ENCODE data around the gene SLC39A2. TPM values are rescaled to one million over a fixed set of nuclear protein-coding genes. Genes with fewer than 3 reads are reported as not detected.

The SLC39A2 gene
- total RNA-seq, 2 donors from 2014 or later: 1.2 to 3.0 TPM

- Histone ChIP-seq H3K27ac (peak overlapping the region; percentile 37), H3K4me1 (peaks cover 5% of the 10 kb centered on the region), H3K9ac (ENCODE audit: low read depth in 2 of 2, low read length in 2 of 2) (peak overlapping the region in 1 of 2 donors; percentile 16), H3K4me3 (no peak overlapping the region), H3K27me3 (no peaks in the 10 kb centered on the region), H3K9me3 (no peaks in the 10 kb centered on the region), H3K36me3 (no peaks in the 10 kb centered on the region)
- intact Hi-C loops (cut with DNase I): no loop called here
- no peak for DNase-seq
- no peak for TF ChIP-seq CTCF (IDR thresholded peaks at IDR 0.05)
Measured at GRCh38 chr14:21043974-21044618, 45.0 kb downstream of the SLC39A2 start.

GRCh38 chr14:21047378-21047781 lies 48.3 kb downstream of the SLC39A2 start:
- Histone ChIP-seq H3K27ac (no peak overlapping the region), H3K9ac (ENCODE audit: low read depth in 2 of 2, low read length in 2 of 2) (no peak overlapping the region), H3K27me3 (no peaks in the 10 kb centered on the region), H3K36me3 (no peaks in the 10 kb centered on the region), H3K4me3 (no peak overlapping the region), H3K4me1 (no peaks in the 10 kb centered on the region), H3K9me3 (no peaks in the 10 kb centered on the region)
- DNase-seq: no peak
- no peak for TF ChIP-seq CTCF (IDR thresholded peaks at IDR 0.05)
- intact Hi-C loops (cut with DNase I): loop anchor here (2.0 kb wide), 1 partner anchor 35 kb away; no protein-coding TSS in a partner anchor

GRCh38 chr14:21048638-21049037 lies 49.5 kb downstream of the SLC39A2 start:
- Histone ChIP-seq H3K4me1 (no peaks in the 10 kb centered on the region), H3K9me3 (no peaks in the 10 kb centered on the region), H3K27me3 (no peaks in the 10 kb centered on the region), H3K36me3 (no peaks in the 10 kb centered on the region), H3K9ac (ENCODE audit: low read depth in 2 of 2, low read length in 2 of 2) (no peak overlapping the region), H3K27ac (no peak overlapping the region), H3K4me3 (no peak overlapping the region)
- no peak for DNase-seq
- intact Hi-C loops (cut with DNase I): no loop called here
- no peak for TF ChIP-seq CTCF (IDR thresholded peaks at IDR 0.05)

GRCh38 chr14:21049271-21049673 lies 50.2 kb downstream of the SLC39A2 start:
- Histone ChIP-seq H3K36me3 (no peaks in the 10 kb centered on the region), H3K27ac (no peak overlapping the region), H3K9me3 (no peaks in the 10 kb centered on the region), H3K4me1 (no peaks in the 10 kb centered on the region), H3K4me3 (no peak overlapping the region), H3K27me3 (no peaks in the 10 kb centered on the region), H3K9ac (ENCODE audit: low read depth in 2 of 2, low read length in 2 of 2) (no peak overlapping the region)
- no peak for DNase-seq
- intact Hi-C loops (cut with DNase I): no loop called here
- TF ChIP-seq CTCF (IDR thresholded peaks at IDR 0.05): no peak

- intact Hi-C loops (cut with DNase I): no loop called here
- no peak for TF ChIP-seq CTCF (IDR thresholded peaks at IDR 0.05)
- H3K9ac ChIP-seq (ENCODE audit: low read depth in 2 of 2, low read length in 2 of 2): no peak overlapping the region
Measured at GRCh38 chr14:21050597-21050996, 51.5 kb downstream of the SLC39A2 start.

More at GRCh38 chr14:21050597-21050996, 51.5 kb downstream of the SLC39A2 start:
- H3K4me1 ChIP-seq: peaks cover 8% of the 10 kb centered on the region
- H3K27ac ChIP-seq: no peak overlapping the region
- no peak overlapping the region for H3K4me3 ChIP-seq
- no peaks in the 10 kb centered on the region for H3K36me3 ChIP-seq
- no peaks in the 10 kb centered on the region for H3K9me3 ChIP-seq
- no peak for DNase-seq
- no peaks in the 10 kb centered on the region for H3K27me3 ChIP-seq

Small RNAs within 50 kb of the gene (microRNA-seq; reads per million reads assigned to microRNA genes)
- not detected for gene MIR6717

Other genes starting within 250 kb of the SLC39A2 start
- not detected for gene EDDM3B, start 230.9 kb upstream of the SLC39A2 start, total RNA-seq
- gene RNASE6, start 218.0 kb upstream of the SLC39A2 start, total RNA-seq: 1 to 10 TPM; 3.4 to 6.8 TPM
- gene RNASE1, start 196.4 kb upstream of the SLC39A2 start, total RNA-seq: 100 to 1,000 TPM; 189 to 244 TPM
- not detected for gene RNASE3, start 107.9 kb upstream of the SLC39A2 start, total RNA-seq
- gene RNASE2, start 43.8 kb upstream of the SLC39A2 start, total RNA-seq: 1 to 10 TPM in 1 of 2 donors, not detected in 1; 1.1 TPM
- gene METTL17, start 9.3 kb upstream of the SLC39A2 start, total RNA-seq: 10 to 100 TPM; 59.6 to 79.3 TPM
- 100 to 1,000 TPM; 136 to 171 TPM for gene NDRG2, start 25.8 kb downstream of the SLC39A2 start, total RNA-seq
- gene TPPP2, start 30.9 kb downstream of the SLC39A2 start, total RNA-seq: under 1 TPM in 1 of 2 donors, not detected in 1; 0.94 TPM
- not detected for gene RNASE13, start 35.5 kb downstream of the SLC39A2 start, total RNA-seq
- under 1 TPM; 0.16 to 0.30 TPM for gene RNASE7, start 43.1 kb downstream of the SLC39A2 start, total RNA-seq
- gene RNASE8, start 58.5 kb downstream of the SLC39A2 start, total RNA-seq: not detected
- 10 to 100 TPM; 49.5 to 66.9 TPM for gene ARHGEF40, start 71.0 kb downstream of the SLC39A2 start, total RNA-seq
- gene ZNF219, start 99.4 kb downstream of the SLC39A2 start, total RNA-seq: 10 to 100 TPM; 44.0 to 79.6 TPM
- 10 to 100 TPM; 28.8 to 48.3 TPM for gene TMEM253, start 101.8 kb downstream of the SLC39A2 start, total RNA-seq
- not detected for gene OR5AU1, start 156.8 kb downstream of the SLC39A2 start, total RNA-seq